GM15510 (cell line): ENCODE data around the gene ENDOV.

Source experiments
- POLR2A ChIP-seq: IDR thresholded peaks from 3 replicates; pipeline ENCODE4 v1.6.1; 2011; ENCODE audit warnings: borderline replicate concordance; ENCODE audit not compliant: insufficient read length; ENCODE audit errors: extremely low read depth

Gene ENDOV

DNA sequence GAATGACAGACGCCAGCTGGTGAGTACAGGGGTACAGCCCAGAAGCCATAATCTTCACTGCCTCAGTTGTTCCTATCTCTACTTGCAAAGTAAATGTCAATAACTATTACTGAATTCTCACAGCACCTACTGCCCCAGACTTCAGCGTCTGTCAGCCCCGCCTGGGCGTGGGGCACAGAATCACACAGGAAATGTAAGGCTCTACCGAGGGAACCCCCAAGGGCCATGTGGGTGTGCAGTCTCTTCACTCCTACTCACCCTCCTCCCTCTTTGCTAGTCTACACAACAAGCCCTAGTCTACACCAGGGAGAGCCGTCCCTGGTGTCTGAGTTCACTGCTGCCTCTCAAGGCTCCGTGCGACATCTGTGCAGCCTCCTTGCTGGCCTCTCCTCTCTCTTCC is 57.0 kb downstream of the ENDOV start:
- no peak for TF ChIP-seq POLR2A

DNA sequence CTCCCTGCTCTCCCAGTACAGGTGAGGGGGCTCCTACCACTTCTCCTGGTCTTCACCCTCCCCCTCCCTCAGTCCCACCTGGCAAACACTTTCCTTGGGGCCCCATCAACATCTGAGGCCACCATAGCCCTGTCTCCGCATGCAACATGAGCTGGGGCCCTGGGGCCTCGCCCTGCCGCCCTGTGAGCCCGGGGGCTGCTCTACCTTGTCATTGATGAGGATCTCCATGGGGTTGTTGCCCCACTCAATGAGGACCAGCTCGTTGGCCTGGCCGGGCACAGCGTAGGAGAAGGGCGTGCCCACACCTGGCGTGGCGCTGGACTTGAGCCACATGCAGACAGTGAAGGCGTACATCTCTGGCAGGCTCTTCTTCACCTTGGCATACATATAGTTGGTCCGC is 58.0 kb downstream of the ENDOV start:
- no peak for TF ChIP-seq POLR2A

DNA sequence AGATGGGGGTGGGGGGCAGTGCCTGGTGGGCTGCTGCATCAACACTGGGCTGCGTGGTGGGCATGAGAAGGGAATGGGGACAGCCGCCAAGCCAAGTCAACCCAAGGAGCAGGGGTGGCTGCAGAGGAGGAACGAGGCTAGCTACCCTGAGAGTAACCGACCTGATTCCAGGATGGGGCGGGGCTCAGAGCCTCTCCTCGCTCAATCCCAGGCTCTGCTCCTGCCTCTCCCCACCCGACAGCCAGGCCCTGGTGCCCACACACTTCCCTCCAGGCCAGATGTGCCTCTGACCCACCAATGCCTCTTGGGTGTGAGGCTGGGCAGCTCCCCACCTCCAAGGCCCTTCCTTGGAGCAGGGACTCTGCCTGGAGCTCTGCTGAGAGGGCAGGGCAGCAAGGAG is 58.7 kb downstream of the ENDOV start:
- TF ChIP-seq POLR2A: no peak

DNA sequence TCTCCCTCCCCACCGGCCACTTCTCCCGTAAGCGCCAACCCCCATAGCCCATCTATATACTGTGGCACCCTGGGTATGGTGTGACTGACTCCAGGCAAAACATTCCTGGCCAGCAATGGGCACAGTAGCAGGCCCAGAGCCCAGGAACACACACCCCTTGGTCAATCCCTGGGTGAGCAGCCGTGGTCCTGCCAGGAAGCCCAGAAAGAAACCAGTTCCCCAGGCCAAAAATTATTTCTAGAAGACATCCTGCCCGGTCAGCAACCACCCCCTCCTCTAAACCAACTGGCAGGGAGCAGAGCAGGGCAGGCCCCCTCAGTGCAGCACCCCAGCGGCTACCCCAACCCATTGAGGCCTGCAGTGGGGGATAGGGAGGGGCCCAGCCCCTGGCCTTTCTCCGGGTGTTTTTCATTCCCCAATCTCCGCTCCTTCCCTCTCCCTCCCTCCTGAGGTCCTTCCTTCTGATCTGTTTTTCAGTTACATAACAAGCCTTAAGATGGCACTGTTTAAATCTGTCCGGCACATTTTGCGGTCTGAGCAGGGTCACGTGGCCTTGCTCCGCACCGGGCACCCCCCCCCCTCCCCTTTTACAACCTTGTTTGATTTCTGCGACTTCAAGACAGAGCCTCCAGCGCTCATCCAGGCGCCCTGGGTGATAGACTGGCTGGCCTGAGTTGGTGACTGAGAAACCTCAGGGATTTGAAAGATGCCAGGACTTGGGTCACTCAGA is 59.4 kb downstream of the ENDOV start:
- no peak for TF ChIP-seq POLR2A

DNA sequence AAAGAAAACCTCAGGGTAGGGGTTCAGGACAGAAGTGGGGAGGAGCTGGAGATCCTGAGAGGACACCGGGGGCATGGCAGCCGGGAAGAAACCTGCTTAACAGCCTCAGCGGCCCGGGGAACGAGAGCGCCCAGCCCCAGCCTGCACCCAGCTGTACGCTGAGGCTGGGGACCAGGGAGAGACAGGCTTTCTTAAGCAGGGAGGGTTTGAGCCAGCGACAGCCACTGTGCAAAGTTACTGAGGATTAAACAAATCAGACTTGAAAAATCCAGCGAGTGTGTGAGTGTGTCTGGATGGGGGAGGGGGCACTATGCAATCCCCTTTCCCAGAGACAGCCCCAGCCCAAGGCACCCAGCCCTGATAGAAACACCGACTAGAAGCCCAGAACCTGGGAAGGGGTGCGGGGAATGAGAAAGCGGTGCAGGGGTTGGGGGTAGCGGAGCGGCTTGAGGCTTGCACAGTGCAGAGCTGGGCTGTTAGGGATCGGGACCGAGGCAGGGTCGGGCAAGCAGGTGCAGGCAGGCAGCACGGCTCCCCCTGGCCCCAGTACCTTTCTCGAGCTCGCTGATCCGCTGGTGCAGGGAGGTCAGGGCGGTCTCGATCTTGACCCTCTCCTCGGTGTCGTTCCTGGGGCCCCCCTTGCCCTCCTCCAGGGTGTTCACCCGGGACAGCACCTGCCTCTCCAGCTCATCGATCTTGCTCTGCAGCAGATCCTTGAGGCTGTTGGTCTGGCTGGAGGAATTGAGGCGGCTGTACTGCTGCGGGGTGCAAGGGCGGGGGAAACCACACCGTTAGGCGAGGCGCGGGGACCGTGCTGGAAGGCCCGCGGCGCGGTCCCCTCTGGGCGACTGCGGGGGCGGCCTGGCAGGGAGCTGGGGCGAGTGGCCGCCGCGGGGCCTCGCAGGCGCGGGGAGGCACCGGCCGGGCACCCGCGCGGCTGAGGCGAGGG is 60.3 kb downstream of the ENDOV start:
- TF ChIP-seq POLR2A: no peak

DNA sequence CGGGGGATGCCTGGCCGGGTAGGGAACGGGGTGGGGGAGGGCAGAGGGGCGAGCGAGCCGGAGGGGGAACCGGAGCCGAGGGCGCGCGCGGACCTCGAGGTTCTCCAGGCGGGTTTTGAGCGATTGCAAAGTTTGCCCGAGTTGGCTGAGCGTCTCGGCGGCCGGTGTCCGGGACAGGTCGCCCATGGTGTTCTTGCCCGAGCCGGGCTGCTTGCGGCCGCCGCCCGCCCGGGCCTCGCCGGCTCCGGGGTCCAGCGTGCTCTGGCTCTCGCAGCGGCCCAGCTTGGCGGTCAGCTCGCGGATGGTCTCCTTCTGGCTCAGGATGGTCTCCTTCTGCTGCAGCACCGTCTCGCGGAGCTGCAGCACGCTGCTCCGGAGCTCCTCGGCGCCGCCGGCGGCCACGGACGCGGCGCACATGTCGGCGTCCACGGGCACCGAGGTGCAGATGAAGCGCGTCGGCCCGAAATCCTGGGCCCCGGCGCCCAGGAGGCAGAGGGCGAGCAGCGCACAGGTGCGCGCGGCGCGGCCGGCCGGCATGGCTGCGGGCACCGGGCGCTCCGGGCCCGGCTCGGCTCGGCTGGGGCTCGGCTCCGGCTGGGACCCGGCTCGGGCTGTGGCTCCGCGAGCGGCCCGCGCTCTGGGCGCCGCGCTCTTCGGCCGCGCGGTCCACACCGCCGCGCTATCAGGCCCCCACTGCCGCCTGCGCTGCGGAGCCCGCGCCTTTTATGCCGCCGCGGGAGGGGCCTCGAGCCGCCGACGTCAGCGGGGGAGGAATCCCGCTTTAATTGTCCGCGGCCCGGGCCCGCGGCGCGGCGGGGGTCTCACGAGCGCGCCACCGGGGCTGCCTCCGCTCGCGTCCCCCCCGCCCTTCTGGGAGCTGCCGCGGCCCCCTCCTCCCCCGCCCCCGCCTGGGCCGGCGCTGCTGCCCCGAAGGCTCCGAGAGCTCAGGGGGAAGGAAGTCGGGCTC is 61.2 kb downstream of the ENDOV start, which contains the start of gene NPTX1:
NPTX1 (minus strand) TSS at position 698 of the 967 bp plus-strand sequence; CDS start at position 537, 161 bp downstream.
- no peak for TF ChIP-seq POLR2A

DNA sequence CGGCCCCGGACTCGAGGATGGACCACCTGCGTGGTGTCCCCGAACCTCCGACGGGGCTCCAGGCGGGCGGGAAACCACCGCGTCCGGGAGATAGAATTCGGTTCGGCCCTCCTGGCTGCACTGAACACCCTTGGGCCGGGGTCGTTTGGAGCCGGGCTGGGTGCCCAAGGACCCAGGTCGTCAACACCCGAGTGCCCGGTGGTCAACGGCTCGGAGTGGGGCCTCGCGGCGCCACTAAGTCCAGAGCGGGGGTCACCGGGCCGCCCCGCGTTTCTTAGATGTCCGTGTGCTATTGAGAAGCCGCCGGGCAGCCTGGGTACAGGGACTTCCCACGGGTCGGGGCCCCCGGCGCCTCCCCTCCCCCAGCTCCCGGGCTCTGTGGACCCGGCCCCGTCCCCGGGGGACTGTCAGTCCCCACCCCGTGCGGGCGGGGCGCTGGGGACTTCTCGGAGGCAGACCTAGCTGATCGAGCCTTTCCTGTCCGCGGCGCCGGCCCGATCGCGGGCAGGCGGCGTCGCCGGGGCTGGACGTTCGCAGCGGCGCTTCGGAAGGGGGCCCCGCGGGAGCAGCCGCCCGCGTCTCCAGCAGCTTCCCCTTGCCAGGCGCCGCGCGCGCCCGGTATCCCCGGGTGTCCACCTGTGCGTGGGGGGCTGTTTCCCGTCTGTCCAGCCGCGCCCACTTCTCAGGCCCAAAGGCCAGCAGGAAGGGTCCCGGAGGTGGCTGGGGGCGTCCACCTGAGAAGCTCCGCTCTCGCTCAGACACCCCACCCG is 62.1 kb downstream of the ENDOV start:
- no peak for TF ChIP-seq POLR2A

DNA sequence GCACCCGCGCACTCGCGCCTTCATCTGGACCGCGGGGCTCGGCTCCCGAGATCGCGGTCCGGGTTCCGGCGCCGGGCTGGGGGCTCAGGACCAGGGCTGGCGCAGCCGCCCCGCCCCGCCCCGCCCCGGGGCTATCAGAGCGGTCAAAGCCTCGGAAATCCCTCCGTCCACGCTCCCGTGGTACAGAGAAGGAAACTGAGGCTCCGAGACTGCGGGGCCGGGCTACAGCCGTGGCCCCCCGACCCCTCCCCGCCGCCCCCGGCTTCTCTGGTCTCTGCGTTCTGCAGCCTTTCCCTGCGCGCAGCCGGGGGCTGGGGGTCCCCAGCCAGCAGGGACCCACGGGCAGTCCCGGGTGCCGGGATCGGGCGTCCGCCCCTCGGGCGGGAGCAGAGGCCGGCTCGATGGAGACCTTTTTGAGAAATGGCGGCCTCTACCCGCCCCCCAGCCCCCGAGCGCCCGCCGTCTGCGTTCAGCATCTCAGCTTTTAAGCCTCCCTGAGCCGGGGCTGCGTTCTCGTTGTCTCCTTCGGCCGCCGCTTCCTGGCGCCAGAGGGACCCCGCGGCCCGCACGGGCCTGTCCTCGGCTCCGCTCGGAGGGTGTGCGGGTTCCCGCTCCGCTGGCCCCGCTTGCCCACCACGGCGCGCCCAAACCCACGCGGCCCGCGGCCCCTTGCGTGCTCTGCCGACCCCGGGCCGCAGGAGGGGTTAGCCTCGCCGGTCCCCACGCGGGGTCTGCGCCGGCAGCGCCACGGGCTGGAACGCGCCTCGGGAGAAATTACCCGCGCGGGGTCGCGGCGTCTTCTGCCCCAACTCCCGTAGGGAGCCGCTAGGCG is 62.9 kb downstream of the ENDOV start:
- TF ChIP-seq POLR2A: no peak

DNA sequence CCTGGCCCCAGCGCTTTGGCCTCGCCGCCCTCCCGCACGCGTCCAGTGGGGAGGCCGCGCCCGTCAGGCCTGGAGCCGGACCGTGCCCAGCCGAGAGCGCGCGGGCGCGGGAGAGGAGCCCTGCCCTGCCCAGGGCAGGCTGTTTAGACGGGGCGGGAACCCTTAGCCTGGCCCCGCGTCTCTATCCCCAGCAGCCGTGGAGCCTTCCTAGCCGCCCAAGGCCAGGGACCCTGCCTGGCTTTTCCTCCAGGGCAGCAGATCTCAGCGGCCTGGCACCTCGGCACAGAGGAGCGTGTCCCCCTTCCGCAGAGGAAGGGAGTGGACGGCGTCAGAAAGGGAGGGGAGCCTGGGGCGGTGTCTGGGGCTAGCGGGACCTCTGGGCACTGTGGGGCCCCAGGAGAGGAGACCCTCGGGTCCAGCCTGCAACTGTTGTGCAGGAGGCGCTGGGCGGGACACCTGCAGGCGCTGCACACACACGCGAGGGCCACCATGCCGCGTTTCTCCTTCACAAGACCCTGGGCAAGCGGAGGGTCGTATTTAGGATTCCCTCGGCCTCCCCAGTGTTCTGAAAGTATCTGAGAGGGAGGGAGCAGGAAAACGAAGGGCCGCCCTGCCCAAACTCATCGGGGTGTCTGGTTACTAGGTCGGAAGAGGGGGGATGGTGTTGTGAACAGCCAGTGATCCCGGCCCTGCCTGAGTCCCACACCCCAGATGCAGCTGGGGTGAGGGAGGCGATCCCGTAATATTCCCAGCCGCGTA is 63.7 kb downstream of the ENDOV start:
- no peak for TF ChIP-seq POLR2A

DNA sequence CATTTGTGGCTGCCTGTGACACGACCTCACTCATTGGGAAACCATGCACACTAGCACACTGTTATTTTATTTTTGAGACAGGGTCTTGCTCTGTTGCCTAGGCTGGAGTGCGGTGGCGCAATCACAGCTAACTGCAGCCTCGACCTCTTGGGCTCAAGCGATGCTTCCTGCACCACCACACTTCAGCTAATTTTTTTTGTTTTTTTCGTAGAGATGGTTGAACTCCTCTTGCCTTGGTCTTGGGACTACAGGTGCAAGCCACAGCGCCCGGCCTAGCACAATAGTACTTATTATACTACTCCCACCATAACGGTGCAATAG is 64.2 kb downstream of the ENDOV start:
- no peak for TF ChIP-seq POLR2A

DNA sequence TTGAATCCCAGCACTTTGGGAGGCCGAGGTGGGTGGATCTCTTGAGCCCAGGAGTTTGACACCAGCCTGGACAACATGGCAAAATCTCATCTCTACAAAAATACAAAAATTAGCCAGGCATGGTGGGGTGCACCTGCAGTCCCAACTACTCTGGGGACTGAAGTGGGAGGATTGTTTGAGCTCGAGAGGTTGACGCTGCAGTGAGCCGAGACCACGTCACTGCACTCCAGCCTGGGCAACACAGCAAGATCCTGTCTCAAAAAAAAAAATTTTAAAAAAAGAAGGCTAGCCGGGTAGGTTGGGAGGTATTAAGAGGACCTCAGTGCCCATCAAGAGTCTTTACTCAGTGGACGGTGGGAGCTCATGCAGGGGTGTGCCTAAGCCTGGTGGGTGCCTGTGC is 65.3 kb downstream of the ENDOV start:
- TF ChIP-seq POLR2A: no peak

DNA sequence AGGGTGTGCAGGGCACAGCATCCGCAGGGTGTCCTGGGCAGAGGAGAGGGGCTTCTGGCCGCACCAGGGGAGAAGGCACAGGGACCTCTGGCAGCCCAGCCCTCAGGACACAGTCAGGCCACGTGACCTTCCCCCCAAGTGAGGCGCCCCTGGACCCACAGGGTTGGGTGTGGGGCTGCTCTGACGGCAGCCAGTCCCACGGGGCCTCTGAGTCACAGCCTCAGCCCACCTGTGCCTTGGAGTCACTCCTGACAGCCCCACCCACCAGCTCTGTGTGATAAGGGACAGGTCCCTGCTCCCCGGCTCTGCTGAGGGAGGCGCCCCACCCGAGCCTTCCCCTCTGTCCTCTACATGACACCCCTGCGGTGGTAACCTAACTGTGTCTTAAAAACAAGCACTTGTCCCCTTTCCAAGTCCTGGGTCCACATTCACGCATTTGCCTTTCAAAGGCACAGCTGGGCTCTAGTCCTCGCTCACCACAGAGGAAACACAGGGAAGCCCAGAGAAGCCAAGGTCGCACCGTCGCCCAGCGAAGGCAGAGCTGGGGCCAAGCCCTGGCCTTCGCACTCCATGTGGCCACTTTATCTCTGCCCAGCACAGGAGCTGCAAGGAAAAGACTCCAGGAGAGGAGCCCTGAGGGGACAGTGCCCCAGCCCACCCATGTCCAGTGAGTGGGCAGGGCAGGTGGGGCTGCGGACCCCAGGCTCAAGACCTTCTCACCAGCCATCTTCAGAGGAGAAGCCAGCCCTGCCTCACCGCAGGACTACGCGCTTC is 66.5 kb downstream of the ENDOV start:
- TF ChIP-seq POLR2A: no peak
